ENCODE measurements around the gene FHIT.

- TF ChIP-seq REST (IDR thresholded peaks at IDR 0.05; ENCODE audit: low read depth, low read length) (no peak), RAD21 (IDR thresholded peaks at IDR 0.05; ENCODE audit: low read length) (no peak), TEAD4 (IDR thresholded peaks at IDR 0.05; ENCODE audit: borderline replicate concordance, insufficient read depth) (no peak), MXI1 (IDR thresholded peaks at IDR 0.05; ENCODE audit: low read depth, low read length) (no peak), PBX3 (IDR thresholded peaks at IDR 0.05) (no peak), FOXM1 (IDR thresholded peaks at IDR 0.05; ENCODE audit: low read depth) (no peak), POLR2AphosphoS5 (IDR thresholded peaks at IDR 0.05; ENCODE audit: low read depth, low read length) (no peak), CHD2 (IDR thresholded peaks at IDR 0.05; ENCODE audit: low read length, partially characterized antibody) (no peak), GABPA (IDR thresholded peaks at IDR 0.05; ENCODE audit: low read depth) (no peak)
- TF ChIP-seq, protein P1, sequence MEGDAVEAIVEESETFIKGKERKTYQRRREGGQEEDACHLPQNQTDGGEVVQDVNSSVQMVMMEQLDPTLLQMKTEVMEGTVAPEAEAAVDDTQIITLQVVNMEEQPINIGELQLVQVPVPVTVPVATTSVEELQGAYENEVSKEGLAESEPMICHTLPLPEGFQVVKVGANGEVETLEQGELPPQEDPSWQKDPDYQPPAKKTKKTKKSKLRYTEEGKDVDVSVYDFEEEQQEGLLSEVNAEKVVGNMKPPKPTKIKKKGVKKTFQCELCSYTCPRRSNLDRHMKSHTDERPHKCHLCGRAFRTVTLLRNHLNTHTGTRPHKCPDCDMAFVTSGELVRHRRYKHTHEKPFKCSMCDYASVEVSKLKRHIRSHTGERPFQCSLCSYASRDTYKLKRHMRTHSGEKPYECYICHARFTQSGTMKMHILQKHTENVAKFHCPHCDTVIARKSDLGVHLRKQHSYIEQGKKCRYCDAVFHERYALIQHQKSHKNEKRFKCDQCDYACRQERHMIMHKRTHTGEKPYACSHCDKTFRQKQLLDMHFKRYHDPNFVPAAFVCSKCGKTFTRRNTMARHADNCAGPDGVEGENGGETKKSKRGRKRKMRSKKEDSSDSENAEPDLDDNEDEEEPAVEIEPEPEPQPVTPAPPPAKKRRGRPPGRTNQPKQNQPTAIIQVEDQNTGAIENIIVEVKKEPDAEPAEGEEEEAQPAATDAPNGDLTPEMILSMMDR (IDR thresholded peaks at IDR 0.05), result no peak
- TF ChIP-seq, protein P2, sequence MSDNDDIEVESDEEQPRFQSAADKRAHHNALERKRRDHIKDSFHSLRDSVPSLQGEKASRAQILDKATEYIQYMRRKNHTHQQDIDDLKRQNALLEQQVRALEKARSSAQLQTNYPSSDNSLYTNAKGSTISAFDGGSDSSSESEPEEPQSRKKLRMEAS (IDR thresholded peaks at IDR 0.05; ENCODE audit: low read depth), result no peak
Observed at GRCh38 chr3:60131618-60132017, 1119.6 kb downstream of the FHIT start.
